ENCODE measurements around the gene VEGFB. TPM values are rescaled to one million over a fixed set of nuclear protein-coding genes. Genes with fewer than 3 reads are reported as not detected.

VEGFB gene
- total RNA-seq, 1 experiment from 2014 or later = 61.7 TPM

- peaks cover 6% of the 10 kb centered on the region for H3K36me3 Mint-ChIP-seq (ENCODE audit: insufficient read depth, unreplicated experiment)
- Histone ChIP-seq H3K9me3 (no peaks in the 10 kb centered on the region), H3K4me1 (peaks cover 3% of the 10 kb centered on the region; the same call in 1 of the 2 replicates), H3K27me3 (replicated peaks; ENCODE audit: control insufficient read depth, insufficient read depth, low read length) (no peaks in the 10 kb centered on the region), H3K4me3 (ENCODE audit: low read depth, low read length) (no peak overlapping the region), H3K36me3 (ENCODE audit: control insufficient read depth, insufficient read depth, low read length) (no peaks in the 10 kb centered on the region; the same call in 1 of the 2 replicates)
- H3K27me3 Mint-ChIP-seq (ENCODE audit: insufficient read depth, unreplicated experiment) = no peaks in the 10 kb centered on the region
- intact Hi-C loops (cut with micrococcal nuclease; ENCODE audit: unreplicated experiment) = no loop called here
- H3K9me3 Mint-ChIP-seq (ENCODE audit: unreplicated experiment) = no peaks in the 10 kb centered on the region
- no peak overlapping the region for H3K27ac Mint-ChIP-seq (ENCODE audit: unreplicated experiment)
- ChIA-PET POLR2A (no interaction called here), CTCF (no interaction called here)
- BruUV-seq (replicated peaks) = no TSS peak
- no peaks in the 10 kb centered on the region for H3K4me1 Mint-ChIP-seq (ENCODE audit: low read depth, unreplicated experiment)
- no peak overlapping the region for H3K4me3 Mint-ChIP-seq (ENCODE audit: unreplicated experiment)
- TF ChIP-seq CTCF (IDR thresholded peaks at IDR 0.05; ENCODE audit: insufficient read depth in 1 of 2, low read depth in 1 of 2, low read length in 1 of 2, severe bottlenecking in 1 of 2, unreplicated experiment in 1 of 2) = no peak
- no peak for DNase-seq
Observed at GRCh38 chr11:64220271-64220670, 14.1 kb upstream of the VEGFB start.

- H3K4me3 ChIP-seq (ENCODE audit: low read depth, low read length) = no peak overlapping the region
- TF ChIP-seq CTCF (IDR thresholded peaks at IDR 0.05; ENCODE audit: insufficient read depth in 1 of 2, low read depth in 1 of 2, low read length in 1 of 2, severe bottlenecking in 1 of 2, unreplicated experiment in 1 of 2) = no peak
- POLR2A ChIA-PET = no interaction called here
- no peak overlapping the region for H3K4me3 Mint-ChIP-seq (ENCODE audit: unreplicated experiment)
- H3K36me3 Mint-ChIP-seq (ENCODE audit: insufficient read depth, unreplicated experiment) = peaks cover 7% of the 10 kb centered on the region
- no peak for DNase-seq
- H3K9me3 ChIP-seq = no peaks in the 10 kb centered on the region
- H3K9me3 Mint-ChIP-seq (ENCODE audit: unreplicated experiment) = no peaks in the 10 kb centered on the region
- no peak overlapping the region for H3K27ac Mint-ChIP-seq (ENCODE audit: unreplicated experiment)
- CTCF ChIA-PET = no interaction called here
- no peaks in the 10 kb centered on the region for H3K4me1 Mint-ChIP-seq (ENCODE audit: low read depth, unreplicated experiment)
- no peaks in the 10 kb centered on the region for H3K27me3 ChIP-seq (replicated peaks; ENCODE audit: control insufficient read depth, insufficient read depth, low read length)
- no peaks in the 10 kb centered on the region for H3K27me3 Mint-ChIP-seq (ENCODE audit: insufficient read depth, unreplicated experiment)
- H3K4me1 ChIP-seq = peaks cover 5% of the 10 kb centered on the region; the same call in 1 of the 2 replicates
- no peaks in the 10 kb centered on the region; the same call in 1 of the 2 replicates for H3K36me3 ChIP-seq (ENCODE audit: control insufficient read depth, insufficient read depth, low read length)
- BruUV-seq (replicated peaks) = no TSS peak
- intact Hi-C loops (cut with micrococcal nuclease; ENCODE audit: unreplicated experiment) = no loop called here
Observed at GRCh38 chr11:64220798-64221197, 13.6 kb upstream of the VEGFB start.

GRCh38 chr11:64222651-64223000 is 11.8 kb upstream of the VEGFB start:
- intact Hi-C loops (cut with micrococcal nuclease; ENCODE audit: unreplicated experiment) = no loop called here
- Histone ChIP-seq H3K36me3 (ENCODE audit: control insufficient read depth, insufficient read depth, low read length) (no peaks in the 10 kb centered on the region; the same call in 1 of the 2 replicates), H3K4me1 (peaks cover 14% of the 10 kb centered on the region), H3K9me3 (no peaks in the 10 kb centered on the region), H3K4me3 (ENCODE audit: low read depth, low read length) (no peak overlapping the region), H3K27me3 (replicated peaks; ENCODE audit: control insufficient read depth, insufficient read depth, low read length) (no peaks in the 10 kb centered on the region)
- no peak for TF ChIP-seq CTCF (IDR thresholded peaks at IDR 0.05; ENCODE audit: insufficient read depth in 1 of 2, low read depth in 1 of 2, low read length in 1 of 2, severe bottlenecking in 1 of 2, unreplicated experiment in 1 of 2)
- Mint-ChIP-seq H3K36me3 (ENCODE audit: insufficient read depth, unreplicated experiment) (peaks cover 13% of the 10 kb centered on the region), H3K4me3 (ENCODE audit: unreplicated experiment) (no peak overlapping the region), H3K9me3 (ENCODE audit: unreplicated experiment) (no peaks in the 10 kb centered on the region), H3K27ac (ENCODE audit: unreplicated experiment) (no peak overlapping the region), H3K27me3 (ENCODE audit: insufficient read depth, unreplicated experiment) (no peaks in the 10 kb centered on the region), H3K4me1 (ENCODE audit: low read depth, unreplicated experiment) (no peaks in the 10 kb centered on the region)
- no TSS peak for BruUV-seq (replicated peaks)
- DNase-seq = no peak
- ChIA-PET POLR2A (no interaction called here), CTCF (interaction anchor here (0.6 kb wide), 1 partner anchor 19 kb away, joined by 8 read pairs; no protein-coding TSS in a partner anchor)
